Measurements from ENCODE around the gene AGRN. TPM values are rescaled to one million over a fixed set of nuclear protein-coding genes. Genes with fewer than 3 reads are reported as not detected.
A peak's percentile ranks its signal among the peaks of the same experiment; 100 is the strongest.
"Not testable (repeated sequence)": the region's sequence is repeated elsewhere in the genome, so short reads cannot be mapped to it uniquely, and the experiment has no call there.

AGRN gene
- total RNA-seq, 1 donor, result 95.9 TPM

DNA sequence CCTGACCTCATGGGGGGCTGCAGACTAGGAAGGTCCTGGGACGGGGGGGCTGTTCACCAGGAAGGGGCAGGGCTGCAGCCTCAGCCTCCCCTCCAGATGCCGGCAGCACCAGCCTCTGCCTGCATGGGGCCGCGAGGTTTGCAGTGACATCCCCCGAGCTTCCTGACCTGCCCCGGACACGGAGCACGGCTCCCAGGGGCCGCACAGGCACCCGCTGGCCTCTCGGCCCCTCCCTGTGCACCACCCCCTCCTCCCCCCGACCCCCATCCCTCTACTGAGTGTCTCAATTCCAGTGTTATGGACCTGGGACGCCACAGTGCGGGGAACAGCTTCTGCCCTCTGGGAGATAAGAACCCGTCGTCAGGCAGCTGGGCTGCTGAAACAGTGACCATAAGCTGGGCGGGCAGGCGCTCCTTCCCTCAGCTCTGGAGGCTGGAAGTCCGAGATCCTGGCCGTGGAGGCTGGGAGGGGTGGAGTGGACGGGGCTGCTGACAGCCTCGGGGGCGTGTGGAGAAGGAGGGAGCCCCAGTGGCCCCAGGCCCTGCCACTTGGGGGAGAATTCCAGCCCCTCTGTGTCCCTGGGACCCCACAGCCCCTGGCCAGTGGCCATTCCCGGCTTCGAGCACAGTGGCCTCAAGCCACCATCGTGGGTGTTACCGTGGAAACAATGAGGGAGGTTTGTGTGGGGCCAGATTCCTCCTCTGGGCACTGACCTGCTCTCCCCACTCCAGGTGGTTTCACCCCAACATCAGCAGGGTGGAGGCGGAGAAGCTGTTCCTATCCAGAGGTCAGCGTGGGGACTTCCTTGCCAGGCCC lies 42.6 kb downstream of the AGRN start:
- peak; percentile 22 for DNase-seq (ENCODE audit: low read depth)
- H3K4me3 ChIP-seq (ENCODE audit: low read depth, low read length), result no peak overlapping the region
- TF ChIP-seq, protein P1, sequence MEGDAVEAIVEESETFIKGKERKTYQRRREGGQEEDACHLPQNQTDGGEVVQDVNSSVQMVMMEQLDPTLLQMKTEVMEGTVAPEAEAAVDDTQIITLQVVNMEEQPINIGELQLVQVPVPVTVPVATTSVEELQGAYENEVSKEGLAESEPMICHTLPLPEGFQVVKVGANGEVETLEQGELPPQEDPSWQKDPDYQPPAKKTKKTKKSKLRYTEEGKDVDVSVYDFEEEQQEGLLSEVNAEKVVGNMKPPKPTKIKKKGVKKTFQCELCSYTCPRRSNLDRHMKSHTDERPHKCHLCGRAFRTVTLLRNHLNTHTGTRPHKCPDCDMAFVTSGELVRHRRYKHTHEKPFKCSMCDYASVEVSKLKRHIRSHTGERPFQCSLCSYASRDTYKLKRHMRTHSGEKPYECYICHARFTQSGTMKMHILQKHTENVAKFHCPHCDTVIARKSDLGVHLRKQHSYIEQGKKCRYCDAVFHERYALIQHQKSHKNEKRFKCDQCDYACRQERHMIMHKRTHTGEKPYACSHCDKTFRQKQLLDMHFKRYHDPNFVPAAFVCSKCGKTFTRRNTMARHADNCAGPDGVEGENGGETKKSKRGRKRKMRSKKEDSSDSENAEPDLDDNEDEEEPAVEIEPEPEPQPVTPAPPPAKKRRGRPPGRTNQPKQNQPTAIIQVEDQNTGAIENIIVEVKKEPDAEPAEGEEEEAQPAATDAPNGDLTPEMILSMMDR (IDR thresholded peaks at IDR 0.05; ENCODE audit: insufficient read depth, low read depth, low read length), result no peak

- no peak overlapping the region for H3K4me3 ChIP-seq (ENCODE audit: low read depth, low read length)
- no peak for DNase-seq (ENCODE audit: low read depth)
- TF ChIP-seq, protein P1 (IDR thresholded peaks at IDR 0.05; ENCODE audit: insufficient read depth, low read depth, low read length), result no peak
Observed at GRCh38 chr1:1063261-1063944, 43.5 kb downstream of the AGRN start.

DNA sequence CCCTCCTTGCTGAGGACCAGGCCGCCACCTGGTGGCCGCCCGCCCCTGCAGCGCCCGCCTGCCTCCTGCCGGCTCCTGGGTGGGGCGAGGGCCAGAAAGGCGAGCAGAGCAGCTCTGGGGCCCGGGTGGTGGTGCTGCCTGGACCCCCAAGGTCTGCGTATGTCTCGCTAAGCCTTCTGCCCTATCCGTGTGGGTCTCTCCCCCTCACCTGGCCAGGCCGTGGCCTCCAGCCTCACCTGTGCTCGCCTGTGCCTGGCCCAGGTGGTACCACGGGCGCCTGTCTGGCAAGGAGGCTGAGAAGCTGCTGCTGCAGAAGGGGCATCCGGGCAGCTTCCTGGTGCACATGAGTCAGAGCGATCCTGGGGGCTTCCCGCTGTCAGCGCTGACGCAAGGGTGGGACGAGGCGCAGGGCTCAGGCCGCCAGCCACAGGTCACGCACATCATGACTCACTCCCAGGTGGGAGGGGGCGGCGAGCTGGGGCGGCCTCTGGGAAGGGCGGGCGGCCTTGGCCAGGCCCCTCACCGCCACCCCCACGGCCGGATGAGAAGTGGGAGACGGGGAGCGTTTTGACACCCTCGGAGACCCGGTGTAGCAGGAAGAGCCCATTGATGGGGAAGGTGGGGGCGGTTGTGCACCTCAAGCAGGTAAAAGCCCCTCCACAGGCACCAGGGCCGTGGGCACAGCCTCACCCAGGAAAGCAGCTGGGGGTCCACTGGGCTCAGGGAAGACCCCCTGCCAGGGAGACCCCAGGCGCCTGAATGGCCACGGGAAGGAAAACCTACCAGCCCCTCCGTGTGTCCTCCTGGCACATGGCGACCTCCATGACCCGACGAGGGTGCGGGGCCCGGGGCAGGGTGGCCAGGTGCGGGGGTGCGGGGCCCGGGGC lies 44.3 kb downstream of the AGRN start:
- no peak overlapping the region for H3K4me3 ChIP-seq (ENCODE audit: low read depth, low read length)
- DNase-seq (ENCODE audit: low read depth), result peak; percentile 84
- TF ChIP-seq, protein P1 (IDR thresholded peaks at IDR 0.05; ENCODE audit: insufficient read depth, low read depth, low read length), result peak; percentile 67

GRCh38 chr1:1065265-1065939 lies 45.5 kb downstream of the AGRN start:
- no peak overlapping the region for H3K4me3 ChIP-seq (ENCODE audit: low read depth, low read length)
- no peak for DNase-seq (ENCODE audit: low read depth)
- TF ChIP-seq, protein P1 (IDR thresholded peaks at IDR 0.05; ENCODE audit: insufficient read depth, low read depth, low read length), result no peak

- DNase-seq (ENCODE audit: low read depth), result peak; percentile 17
- H3K4me3 ChIP-seq (ENCODE audit: low read depth, low read length), result not testable (repeated sequence)
Observed at GRCh38 chr1:1065940-1066304, 46.0 kb downstream of the AGRN start.

DNA sequence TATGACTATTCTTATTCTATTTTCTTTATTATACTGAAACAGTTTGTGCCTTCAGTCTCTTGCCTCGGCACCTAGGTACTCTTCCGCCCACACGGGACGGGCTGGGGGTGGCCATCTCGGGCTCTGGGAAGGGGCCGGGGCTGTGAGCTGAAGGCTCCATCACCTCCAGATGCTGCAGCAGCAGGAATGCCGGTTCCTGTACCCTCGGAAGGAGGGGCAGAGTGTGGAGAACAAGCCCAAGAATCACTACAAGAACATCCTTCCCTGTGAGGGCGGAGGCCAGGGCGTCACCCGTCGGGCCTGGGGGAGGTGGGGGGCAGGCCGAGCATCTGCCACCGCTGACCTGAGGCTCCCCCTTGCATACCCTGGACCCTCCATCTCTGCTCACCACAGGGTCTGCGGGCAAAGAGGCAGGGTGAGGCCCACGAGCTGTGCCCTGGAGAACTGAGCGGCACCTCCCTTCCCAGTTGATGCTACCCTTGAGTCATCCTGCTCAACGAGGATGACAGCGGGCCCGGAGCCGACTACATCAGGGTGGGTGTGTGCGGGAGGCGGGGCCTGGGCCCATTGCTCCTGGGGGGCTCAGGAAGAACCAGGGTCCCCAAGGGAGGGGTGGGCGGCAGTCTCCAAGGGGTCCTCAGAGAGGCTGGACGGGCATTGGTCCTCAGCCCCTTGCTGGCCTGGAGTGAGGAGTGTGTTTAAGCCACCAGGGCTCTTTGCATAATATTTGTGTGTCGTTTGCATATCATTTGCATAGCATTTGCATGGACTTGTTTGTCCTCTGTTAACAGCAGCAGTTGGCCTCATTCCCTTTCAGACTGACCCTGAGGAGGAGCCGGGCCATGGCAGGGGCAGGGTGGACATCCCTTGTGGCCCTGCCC lies 46.7 kb downstream of the AGRN start:
- TF ChIP-seq, protein P1 (IDR thresholded peaks at IDR 0.05; ENCODE audit: insufficient read depth, low read depth, low read length), result no peak
- DNase-seq (ENCODE audit: low read depth), result no peak

More for the DNA sequence above, 46.7 kb downstream of the AGRN start:
- no peak overlapping the region for H3K4me3 ChIP-seq (ENCODE audit: low read depth, low read length)

Measured in fibroblast of villous mesenchyme (primary cell).